GM18508 (cell line): ENCODE measurements around the gene CPN1.

ENCODE experiments used
- ATAC-seq: cut with Tn5 transposase; IDR thresholded peaks from one replicate; pipeline ENCODE4 v1.9.1; 2021; ENCODE audit warnings: moderate number of reproducible peaks; ENCODE audit not compliant: insufficient read depth, unreplicated experiment

CPN1 gene

GRCh38 chr10:100000109-100000644, 81.5 kb downstream of the CPN1 start:
- ATAC-seq: no peak

- no peak for ATAC-seq
Measured at GRCh38 chr10:99999319-100000108, 82.2 kb downstream of the CPN1 start.

GRCh38 chr10:99998889-99999288, 82.8 kb downstream of the CPN1 start:
- ATAC-seq: no peak

- ATAC-seq: no peak
Measured at GRCh38 chr10:99996671-99997648, 84.7 kb downstream of the CPN1 start.

- ATAC-seq: no peak
Measured at GRCh38 chr10:99995713-99996112, 86.0 kb downstream of the CPN1 start.

GRCh38 chr10:99995269-99995668, 86.4 kb downstream of the CPN1 start:
- no peak for ATAC-seq

GRCh38 chr10:99994801-99995200, 86.9 kb downstream of the CPN1 start:
- ATAC-seq: no peak

- no peak for ATAC-seq
Measured at GRCh38 chr10:99993701-99994689, 87.7 kb downstream of the CPN1 start.
